ENCODE measurements around the gene TIMP3. TPM values are rescaled to one million over a fixed set of nuclear protein-coding genes. Genes with fewer than 3 reads are reported as not detected.

The TIMP3 gene
- polyA plus RNA-seq, 1 of the 3 experiments (the other 2 are of a cell fraction) = 26.1 TPM

- no peak for TF ChIP-seq RXRA (IDR thresholded peaks at IDR 0.05; ENCODE audit: borderline replicate concordance, low read depth)
- TF ChIP-seq EZH2phosphoT487 (IDR thresholded peaks at IDR 0.05; ENCODE audit: borderline replicate concordance, low read depth) = no peak
- no peak for TF ChIP-seq ELF1 (IDR thresholded peaks at IDR 0.05)
- no peak for TF ChIP-seq REST (IDR thresholded peaks at IDR 0.05; ENCODE audit: low read depth, low read length)
- TF ChIP-seq FOSL2 (IDR thresholded peaks at IDR 0.05; ENCODE audit: borderline replicate concordance, low read depth) = no peak
- TF ChIP-seq SMC3 (IDR thresholded peaks at IDR 0.05; ENCODE audit: low read depth, low read length) = no peak
- no peak for TF ChIP-seq SIN3A (IDR thresholded peaks at IDR 0.05; ENCODE audit: borderline replicate concordance, low read depth, low read length)
- TF ChIP-seq MAX (IDR thresholded peaks at IDR 0.05; ENCODE audit: low read depth) = no peak
- TF ChIP-seq YY1 (IDR thresholded peaks at IDR 0.05; ENCODE audit: low read depth) = no peak
- no peak for TF ChIP-seq CTCF (IDR thresholded peaks at IDR 0.05)
- no peak for TF ChIP-seq USF1 (IDR thresholded peaks at IDR 0.05; ENCODE audit: borderline replicate concordance, low read depth)
- no peak for TF ChIP-seq MEF2A (IDR thresholded peaks at IDR 0.05; ENCODE audit: borderline replicate concordance, low read depth)
- TF ChIP-seq GATA2 (CRISPR knock-in tag; IDR thresholded peaks at IDR 0.05) = no peak
- TF ChIP-seq RFX5 (IDR thresholded peaks at IDR 0.05; ENCODE audit: low read length) = no peak
- H3K9me2 ChIP-seq = no peaks in the 10 kb centered on the region
- WGBS (ENCODE audit: low lambda C conversion rate) = 87% methylated on average over 13 of the region's 14 CpGs
- no peaks in the 10 kb centered on the region for H3K36me3 ChIP-seq (replicated peaks in 1 of 2; ENCODE audit: control insufficient read depth in 1 of 2, insufficient read depth in 2 of 2, low read length in 1 of 2)
- no peaks in the 10 kb centered on the region for H3F3A ChIP-seq (replicated peaks; ENCODE audit: insufficient read depth)
- no peaks in the 10 kb centered on the region for H4K20me1 ChIP-seq (ENCODE audit: insufficient read depth)
- ChIA-PET CTCF (interaction anchor here (1.2 kb wide), 1 partner anchor 132 kb away, joined by 4 read pairs; no protein-coding TSS in a partner anchor), POLR2A (no interaction called here)
- no peak overlapping the region for H2AFZ ChIP-seq (ENCODE audit: low read depth)
- no peak overlapping the region for H3K4me3 ChIP-seq (ENCODE audit: low read depth in 2 of 2, low read length in 1 of 2)
- H3K4me1 ChIP-seq (ENCODE audit: control insufficient read depth in 1 of 2, insufficient read depth in 2 of 2, low read depth in 1 of 2, low read length in 1 of 2) = peaks cover 0 to 39% of the 10 kb centered on the region in 2 experiments; a peak in 2 of 4 replicates
- H3K27me3 ChIP-seq (ENCODE audit: insufficient read depth) = no peaks in the 10 kb centered on the region
- no peak overlapping the region for H3K27ac ChIP-seq (ENCODE audit: low read depth in 2 of 2, low read length in 1 of 2)
- DNase-seq = no peak
- H3K9ac ChIP-seq = no peak overlapping the region
- H3K4me2 ChIP-seq = no peak overlapping the region
- H3K9me3 ChIP-seq = no peaks in the 10 kb centered on the region
- no peaks in the 10 kb centered on the region for H3K79me2 ChIP-seq (ENCODE audit: insufficient read depth)
Measured at GRCh38 chr22:32854351-32854804, 52.9 kb downstream of the TIMP3 start.

Data from SK-N-SH (cell line).